OCI-LY1 (cell line): ENCODE results near the gene HORMAD1.
"Not testable (repeated sequence)": the region's sequence is repeated elsewhere in the genome, so short reads cannot be mapped to it uniquely, and the experiment has no call there.

Source experiments
- H2AFZ ChIP-seq: fragments of 200-600 bp; sonication (generic), shearing (Covaris generic); 2 replicates; pipeline ENCODE4 v1.6.0; 2014; ENCODE audit warnings: antibody characterized with exemption, mild to moderate bottlenecking, low read length
- H3F3A ChIP-seq: fragments of 200-600 bp; sonication (generic), shearing (Covaris generic); 2 replicates; pipeline ENCODE4 v1.6.0; 2014; ENCODE audit warnings: mild to moderate bottlenecking, antibody characterized with exemption, low read length, moderate library complexity; ENCODE audit not compliant: insufficient read depth
- H3K27ac ChIP-seq: fragments of 200-600 bp; sonication (generic); 2 replicates; pipeline ENCODE4 v1.5.1; 2014; ENCODE audit warnings: low read length, mixed run types, mild to moderate bottlenecking, low read depth; ENCODE audit not compliant: poor library complexity, severe bottlenecking
- H3K27me3 ChIP-seq: fragments of 200-600 bp; sonication (generic); 2 replicates; pipeline ENCODE4 v1.6.0; 2014; ENCODE audit warnings: antibody characterized with exemption, mild to moderate bottlenecking, low read length, moderate library complexity; ENCODE audit not compliant: insufficient read depth
- H3K36me3 ChIP-seq: fragments of 200-600 bp; sonication (generic); 2 replicates; pipeline ENCODE4 v1.6.1; 2014; ENCODE audit warnings: mild to moderate bottlenecking, antibody characterized with exemption, low read length, moderate library complexity, mixed read lengths; ENCODE audit not compliant: insufficient read depth
- H3K4me1 ChIP-seq: fragments of 200-600 bp; sonication (generic); 2 replicates; pipeline ENCODE4 v1.5.1; 2014; ENCODE audit warnings: mild to moderate bottlenecking, low read length, moderate library complexity; ENCODE audit not compliant: insufficient read depth, severe bottlenecking
- H3K4me2 ChIP-seq: fragments of 200-600 bp; sonication (generic), shearing (Covaris generic); 2 replicates; pipeline ENCODE4 v1.6.1; 2014; ENCODE audit warnings: low read length
- H3K4me3 ChIP-seq: fragments of 200-600 bp; sonication (generic); 2 replicates; pipeline ENCODE4 v1.5.1; 2014; ENCODE audit warnings: low read length, low read depth, mild to moderate bottlenecking, mixed read lengths; ENCODE audit not compliant: poor library complexity, severe bottlenecking
- H3K79me2 ChIP-seq: fragments of 200-600 bp; shearing (Covaris generic); 2 replicates; pipeline ENCODE4 v1.6.1; 2016; ENCODE audit warnings: mixed run types, low read length, mixed read lengths; ENCODE audit not compliant: insufficient read depth
- H3K9ac ChIP-seq: fragments of 200-600 bp; sonication (generic), shearing (Covaris generic); 2 replicates; pipeline ENCODE4 v1.6.1; 2014; ENCODE audit warnings: mild to moderate bottlenecking, low read length, mixed read lengths
- H3K9me2 ChIP-seq: fragments of 200-600 bp; sonication (generic), shearing (Covaris generic); 2 replicates; pipeline ENCODE4 v1.6.1; 2014; ENCODE audit warnings: low read depth, mild to moderate bottlenecking, low read length, mixed read lengths
- H3K9me3 ChIP-seq: fragments of 200-600 bp; shearing (Covaris generic); 2 replicates; pipeline ENCODE4 v1.6.1; 2014; ENCODE audit warnings: low read length, mixed read lengths
- H4K20me1 ChIP-seq: fragments of 200-600 bp; sonication (generic), shearing (Covaris generic); 2 replicates; pipeline ENCODE4 v1.6.0; 2016; ENCODE audit warnings: mild to moderate bottlenecking, low read length; ENCODE audit not compliant: insufficient read depth
- EZH2 ChIP-seq: fragments of 200-600 bp; sonication (generic), shearing (Covaris generic); IDR thresholded peaks from 2 replicates; pipeline ENCODE4 v1.8.0; 2017; ENCODE audit warnings: borderline replicate concordance, mixed run types, mild to moderate bottlenecking, antibody characterized with exemption, low read length, moderate library complexity, mixed read lengths
- TF ChIP-seq, protein P1 (sequence below): fragments of 200-600 bp; sonication (generic), shearing (Covaris generic); IDR thresholded peaks from 2 replicates; pipeline ENCODE4 v1.5.1; 2017; ENCODE audit warnings: mild to moderate bottlenecking, antibody characterized with exemption, low read length, moderate library complexity, mixed read lengths

The HORMAD1 gene, protein sequence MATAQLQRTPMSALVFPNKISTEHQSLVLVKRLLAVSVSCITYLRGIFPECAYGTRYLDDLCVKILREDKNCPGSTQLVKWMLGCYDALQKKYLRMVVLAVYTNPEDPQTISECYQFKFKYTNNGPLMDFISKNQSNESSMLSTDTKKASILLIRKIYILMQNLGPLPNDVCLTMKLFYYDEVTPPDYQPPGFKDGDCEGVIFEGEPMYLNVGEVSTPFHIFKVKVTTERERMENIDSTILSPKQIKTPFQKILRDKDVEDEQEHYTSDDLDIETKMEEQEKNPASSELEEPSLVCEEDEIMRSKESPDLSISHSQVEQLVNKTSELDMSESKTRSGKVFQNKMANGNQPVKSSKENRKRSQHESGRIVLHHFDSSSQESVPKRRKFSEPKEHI

GRCh38 chr1:150720703-150721102 is at the start of gene HORMAD1:
Gene HORMAD1, minus strand, starts transcription at chr1:150720895. Its CDS starts 1,390 bp downstream, at chr1:150719505.
- no peaks in the 10 kb centered on the region for H3F3A ChIP-seq
- no peak within 1 kb of the TSS for H3K4me3 ChIP-seq
- TF ChIP-seq, protein P1, sequence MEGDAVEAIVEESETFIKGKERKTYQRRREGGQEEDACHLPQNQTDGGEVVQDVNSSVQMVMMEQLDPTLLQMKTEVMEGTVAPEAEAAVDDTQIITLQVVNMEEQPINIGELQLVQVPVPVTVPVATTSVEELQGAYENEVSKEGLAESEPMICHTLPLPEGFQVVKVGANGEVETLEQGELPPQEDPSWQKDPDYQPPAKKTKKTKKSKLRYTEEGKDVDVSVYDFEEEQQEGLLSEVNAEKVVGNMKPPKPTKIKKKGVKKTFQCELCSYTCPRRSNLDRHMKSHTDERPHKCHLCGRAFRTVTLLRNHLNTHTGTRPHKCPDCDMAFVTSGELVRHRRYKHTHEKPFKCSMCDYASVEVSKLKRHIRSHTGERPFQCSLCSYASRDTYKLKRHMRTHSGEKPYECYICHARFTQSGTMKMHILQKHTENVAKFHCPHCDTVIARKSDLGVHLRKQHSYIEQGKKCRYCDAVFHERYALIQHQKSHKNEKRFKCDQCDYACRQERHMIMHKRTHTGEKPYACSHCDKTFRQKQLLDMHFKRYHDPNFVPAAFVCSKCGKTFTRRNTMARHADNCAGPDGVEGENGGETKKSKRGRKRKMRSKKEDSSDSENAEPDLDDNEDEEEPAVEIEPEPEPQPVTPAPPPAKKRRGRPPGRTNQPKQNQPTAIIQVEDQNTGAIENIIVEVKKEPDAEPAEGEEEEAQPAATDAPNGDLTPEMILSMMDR: no peak
- TF ChIP-seq EZH2: no peak
- H3K27ac ChIP-seq: no peak within 1 kb of the TSS
- no peak within 1 kb of the TSS for H3K4me2 ChIP-seq
- no peak within 1 kb of the TSS for H2AFZ ChIP-seq
- H4K20me1 ChIP-seq: no peaks in the 10 kb centered on the region
- H3K9me2 ChIP-seq: no peaks in the 10 kb centered on the region
- H3K36me3 ChIP-seq: no peaks in the 10 kb centered on the region
- no peaks in the 10 kb centered on the region for H3K9me3 ChIP-seq
- no peak within 1 kb of the TSS for H3K9ac ChIP-seq
- no peaks in the 10 kb centered on the region for H3K27me3 ChIP-seq
- no peaks in the 10 kb centered on the region for H3K4me1 ChIP-seq
- no peaks in the 10 kb centered on the region for H3K79me2 ChIP-seq

- not testable (repeated sequence) for H4K20me1 ChIP-seq, H3K27me3 ChIP-seq, H3K36me3 ChIP-seq, H3K9me2 ChIP-seq, H3K9ac ChIP-seq, H3K4me3 ChIP-seq, H2AFZ ChIP-seq, H3K4me2 ChIP-seq, H3K9me3 ChIP-seq, H3F3A ChIP-seq
- Histone ChIP-seq H3K79me2 (peaks cover 16% of the 10 kb centered on the region), H3K4me1 (peaks cover 54% of the 10 kb centered on the region), H3K27ac (peak overlapping the region; percentile 23)
These were observed 47.0 kb upstream of the HORMAD1 start for GRCh38 chr1:150767704-150768103.

DNA sequence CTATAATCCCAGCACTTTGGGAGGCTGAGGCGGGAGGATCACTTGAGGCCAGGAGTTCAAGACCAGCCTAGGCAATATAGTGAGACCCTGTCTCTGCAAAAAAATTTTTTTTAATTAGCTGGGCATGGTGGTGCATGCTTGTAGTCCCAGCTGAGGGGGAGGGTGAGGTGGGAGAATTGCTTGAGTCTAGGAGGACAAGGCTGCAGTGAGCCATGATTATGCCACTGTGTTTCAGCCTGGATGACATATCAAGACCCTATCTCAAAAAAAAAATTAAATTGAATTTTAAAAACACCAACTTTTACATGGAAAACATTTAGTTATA is 45.2 kb upstream of the HORMAD1 start:
- Histone ChIP-seq H3K4me1 (peaks cover 42% of the 10 kb centered on the region), H3K36me3 (peaks cover 22% of the 10 kb centered on the region), H3K4me3 (peak overlapping the region; percentile 82), H3K79me2 (peaks cover 20% of the 10 kb centered on the region), H3K9ac (peak overlapping the region; percentile 87), H3K27ac (peak overlapping the region; percentile 85), H3K4me2 (peak overlapping the region; percentile 88), H2AFZ (peak overlapping the region; percentile 92; the same call in 1 of the 2 replicates)
- not testable (repeated sequence) for H4K20me1 ChIP-seq, H3K9me2 ChIP-seq, H3K9me3 ChIP-seq, H3K27me3 ChIP-seq, H3F3A ChIP-seq

DNA sequence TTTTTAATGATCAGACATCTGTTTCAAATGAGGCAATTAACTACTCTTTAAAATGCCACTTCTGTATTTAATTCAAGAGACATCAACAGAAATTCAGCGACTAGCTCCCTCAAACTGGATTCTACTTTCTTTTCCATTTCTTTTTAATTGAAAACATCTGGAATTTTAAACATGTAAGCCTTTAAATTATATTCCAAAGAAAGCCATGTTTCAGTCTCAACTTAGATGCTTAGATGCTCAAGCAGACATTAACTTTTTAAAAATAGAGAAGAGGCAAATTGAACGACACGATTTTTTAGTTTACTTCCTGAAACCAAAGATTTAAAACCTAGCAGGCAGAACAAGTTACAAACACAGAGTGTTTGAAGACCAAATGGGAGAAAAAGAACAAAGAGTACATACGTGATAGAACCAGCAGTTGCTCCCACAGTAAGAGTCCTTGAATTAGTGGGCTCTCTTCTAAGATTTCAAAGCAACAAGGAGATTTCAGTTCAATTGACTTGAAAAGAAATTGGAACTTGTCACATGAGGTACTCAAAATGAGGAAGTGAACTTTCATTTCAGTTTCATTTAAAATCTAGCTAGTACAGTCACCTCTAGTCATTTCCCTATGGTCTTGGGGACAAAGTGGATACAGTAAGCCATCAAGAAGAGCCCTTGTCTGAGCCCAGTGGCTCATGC is 44.7 kb upstream of the HORMAD1 start, which contains the start of gene CTSS:
Gene CTSS, minus strand, starts transcription at position 483 of the 681 bp plus-strand sequence. CDS start 1,015 bp downstream, outside the sequence.
- Histone ChIP-seq H3K4me1 (peaks cover 37% of the 10 kb centered on the region), H3K4me2 (peak within 1 kb of the TSS; percentile 88), H3F3A (no peaks in the 10 kb centered on the region), H3K79me2 (peaks cover 20% of the 10 kb centered on the region), H3K27ac (peak within 1 kb of the TSS; percentile 85), H3K4me3 (peak within 1 kb of the TSS; percentile 82), H3K27me3 (no peaks in the 10 kb centered on the region), H3K9ac (peak within 1 kb of the TSS; percentile 87), H3K9me2 (no peaks in the 10 kb centered on the region), H3K36me3 (peaks cover 27% of the 10 kb centered on the region), H4K20me1 (no peaks in the 10 kb centered on the region), H2AFZ (peak within 1 kb of the TSS; percentile 92), H3K9me3 (no peaks in the 10 kb centered on the region)
- TF ChIP-seq, protein P1: no peak
- no peak for TF ChIP-seq EZH2
